ENCODE data around the gene HIVEP3. TPM values are rescaled to one million over a fixed set of nuclear protein-coding genes. Genes with fewer than 3 reads are reported as not detected.
A peak's percentile ranks its signal among the peaks of the same experiment; 100 is the strongest.

HIVEP3 gene
- total RNA-seq, 1 experiment from 2014 or later: 7.9 TPM

DNA sequence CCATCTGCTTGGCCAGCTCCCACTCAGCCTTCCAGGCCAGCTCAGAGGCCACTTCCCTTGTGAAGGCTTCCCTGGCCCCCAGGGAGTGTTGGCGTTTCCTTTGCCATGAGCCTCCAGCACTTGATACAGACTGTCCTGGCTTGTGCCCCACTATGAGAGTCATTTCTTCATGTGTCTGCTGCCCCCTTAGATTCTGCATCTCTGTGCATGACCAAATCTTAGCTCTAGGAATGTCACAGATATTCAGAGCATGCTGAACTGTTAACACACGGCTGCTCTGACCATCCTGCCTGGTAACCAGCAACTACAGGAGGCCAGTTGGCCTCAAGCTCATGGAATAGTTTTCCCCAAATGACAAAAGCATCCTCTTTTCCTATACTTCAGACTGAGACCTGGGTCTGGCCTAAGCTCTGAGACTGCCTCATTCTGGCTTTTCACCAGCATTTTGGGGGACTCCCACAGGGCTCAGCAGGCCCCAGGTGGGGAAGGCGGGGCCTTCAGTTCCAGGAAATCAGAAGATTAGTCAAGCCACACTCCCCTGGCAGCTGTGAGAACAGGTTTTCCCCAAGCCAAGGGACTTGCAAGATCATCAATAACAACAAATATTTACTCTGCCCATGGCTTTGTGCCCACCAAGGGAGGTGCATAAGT lies 251.6 kb downstream of the HIVEP3 start:
- no peak for DNase-seq (ENCODE audit: low spot score)

DNA sequence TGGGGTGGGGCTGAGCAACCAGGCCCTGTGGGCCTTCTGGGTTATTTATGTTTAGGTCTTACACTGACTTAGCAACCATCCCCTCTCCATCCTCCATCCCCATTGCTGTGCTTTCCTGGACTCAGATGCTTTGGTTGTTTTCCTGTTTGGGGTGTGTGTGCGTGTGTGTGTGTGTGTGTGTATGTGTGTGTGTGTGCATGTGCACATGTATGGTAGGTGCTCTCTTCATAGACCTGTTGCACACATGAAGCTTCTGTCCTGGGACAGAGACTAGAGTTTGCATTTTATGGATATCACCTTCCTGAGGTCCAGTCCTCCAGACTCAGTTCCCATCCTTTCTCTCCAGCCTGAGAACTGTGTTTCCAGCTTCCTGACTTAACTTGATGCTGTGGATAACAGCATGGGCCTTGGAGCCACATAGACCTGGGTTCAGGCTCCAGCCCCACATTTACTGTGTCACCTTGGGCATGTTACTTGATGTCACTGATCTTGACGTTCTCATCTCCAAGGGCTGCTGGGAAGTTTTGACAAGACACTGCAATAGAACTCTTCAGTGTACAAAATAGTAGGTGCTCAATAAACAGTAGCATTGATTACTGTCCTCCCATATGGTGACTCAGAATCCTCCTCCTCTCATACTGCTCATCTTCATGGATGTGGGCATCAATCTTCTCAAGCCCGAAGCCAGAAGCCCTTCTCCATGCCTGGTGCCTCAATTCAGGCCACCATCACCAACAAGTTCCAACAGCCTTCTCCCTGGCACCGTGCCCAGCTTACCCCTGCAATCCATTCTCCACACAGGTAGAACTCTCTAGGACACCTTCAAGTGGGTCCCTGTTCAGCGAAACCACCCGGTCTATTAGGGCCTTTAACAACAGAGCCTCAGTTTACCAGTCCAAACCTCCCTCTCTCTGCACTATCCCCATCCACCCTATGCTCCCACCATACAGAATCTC lies 252.5 kb downstream of the HIVEP3 start:
- DNase-seq (ENCODE audit: low spot score): no peak

DNA sequence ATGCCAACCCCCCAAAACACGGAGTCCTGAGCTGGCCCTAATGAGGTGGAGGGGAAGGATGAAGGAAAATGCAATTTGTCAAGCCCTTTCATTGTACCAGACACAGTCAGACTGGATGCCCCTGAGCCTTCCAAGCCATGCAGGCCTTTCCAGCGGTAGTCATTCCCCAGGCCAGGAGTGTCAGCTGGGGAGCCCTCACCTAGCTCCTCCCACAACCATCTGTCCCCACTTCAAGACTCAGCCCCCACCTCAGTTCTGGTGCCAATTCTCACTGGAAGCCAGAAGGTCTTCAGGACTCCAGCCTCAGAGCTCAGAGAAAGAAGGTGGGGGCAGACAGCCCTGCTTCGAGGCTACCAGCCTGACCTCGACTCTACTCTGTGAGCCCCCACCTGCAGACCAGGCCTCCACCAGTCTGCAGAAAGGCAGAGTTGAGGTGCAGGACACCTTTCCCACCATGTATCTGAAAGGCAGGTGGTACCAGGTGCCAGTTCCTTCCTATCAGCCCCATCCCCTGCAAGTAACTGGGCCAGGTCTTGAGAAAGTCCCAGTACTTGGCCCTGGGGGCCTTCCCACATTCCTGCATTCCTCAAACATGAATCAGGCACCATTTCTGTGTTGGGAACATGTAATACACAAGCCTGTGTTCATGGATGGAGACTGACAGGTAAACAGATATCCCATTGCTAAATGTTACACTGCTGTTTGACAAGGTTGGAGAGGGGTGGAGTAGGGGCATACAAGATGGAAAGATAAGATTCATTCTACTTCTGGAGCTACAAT lies 253.7 kb downstream of the HIVEP3 start:
- DNase-seq (ENCODE audit: low spot score): peak; percentile 73

GRCh38 chr1:41663671-41664400 lies 254.9 kb downstream of the HIVEP3 start:
- DNase-seq (ENCODE audit: low spot score): no peak

GRCh38 chr1:41662765-41663437 lies 255.8 kb downstream of the HIVEP3 start:
- peak; percentile 77 for DNase-seq (ENCODE audit: low spot score)

DNA sequence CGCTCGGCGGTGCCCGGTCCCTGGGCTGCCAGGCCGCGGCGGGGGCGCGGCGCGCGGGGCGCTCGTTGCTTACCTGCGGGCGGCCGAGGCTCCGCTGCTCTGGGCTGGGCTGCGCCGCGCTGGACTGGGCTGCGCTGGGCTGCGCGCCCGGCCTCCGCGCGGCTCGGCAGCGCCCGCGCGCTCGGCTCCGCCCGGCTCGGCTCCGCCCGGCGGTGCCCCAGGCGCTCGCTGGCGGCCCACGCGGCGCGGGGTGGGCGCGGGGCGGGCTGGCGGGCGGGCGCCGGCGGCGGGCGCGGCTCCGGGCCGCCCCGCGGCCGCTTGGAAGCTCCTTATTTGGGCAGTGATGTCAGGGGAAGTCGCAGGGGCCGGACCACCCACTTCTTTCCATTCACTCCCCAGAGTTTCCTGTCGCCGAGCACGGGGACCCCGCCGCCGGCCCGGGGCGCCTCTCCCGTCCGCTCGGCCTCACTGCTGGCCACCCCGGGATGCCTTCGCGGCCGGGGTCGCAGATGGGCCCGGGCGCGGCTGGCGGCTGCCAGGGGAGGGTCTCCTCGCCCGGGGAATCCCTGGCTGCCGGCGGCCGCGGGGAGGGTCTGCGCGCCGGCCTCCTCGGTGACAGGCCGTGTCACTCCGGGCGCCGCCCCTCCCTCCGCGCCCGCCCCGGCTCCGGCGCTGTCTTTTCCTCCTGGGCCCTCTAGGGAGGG lies 256.5 kb downstream of the HIVEP3 start:
- peak; percentile 65 for DNase-seq (ENCODE audit: low spot score)

DNA sequence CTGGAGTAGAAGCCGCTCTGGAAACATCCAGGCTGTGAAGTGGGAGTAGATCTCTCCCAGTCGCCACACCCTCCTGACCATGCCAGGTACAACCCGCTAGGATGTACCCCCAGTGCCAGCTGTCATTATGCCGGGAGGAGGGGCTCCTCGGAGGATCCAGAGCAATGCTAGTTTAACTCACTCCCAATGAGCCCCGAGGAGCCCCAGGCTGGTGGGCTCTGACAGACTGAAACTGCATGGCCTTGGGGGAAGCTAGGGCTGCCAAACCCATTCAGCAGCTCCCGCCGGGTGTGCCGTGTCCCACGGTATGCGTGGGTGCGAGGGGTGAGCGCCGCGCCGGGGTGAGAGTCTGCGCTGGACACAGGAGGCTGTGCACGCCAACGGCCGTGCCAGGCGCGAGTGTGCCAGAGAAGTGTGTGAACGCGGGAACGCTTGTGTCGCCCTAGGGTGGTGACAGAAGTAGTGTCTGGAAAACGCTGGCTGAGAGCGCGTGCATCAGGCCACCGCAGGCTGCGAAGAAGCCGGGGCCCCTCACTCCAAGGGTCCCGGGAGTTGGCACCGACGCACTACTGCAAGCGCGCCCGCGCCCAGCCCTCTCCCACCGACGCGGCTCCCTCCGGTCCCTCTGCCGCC lies 257.2 kb downstream of the HIVEP3 start:
- DNase-seq (ENCODE audit: low spot score): no peak

DNA sequence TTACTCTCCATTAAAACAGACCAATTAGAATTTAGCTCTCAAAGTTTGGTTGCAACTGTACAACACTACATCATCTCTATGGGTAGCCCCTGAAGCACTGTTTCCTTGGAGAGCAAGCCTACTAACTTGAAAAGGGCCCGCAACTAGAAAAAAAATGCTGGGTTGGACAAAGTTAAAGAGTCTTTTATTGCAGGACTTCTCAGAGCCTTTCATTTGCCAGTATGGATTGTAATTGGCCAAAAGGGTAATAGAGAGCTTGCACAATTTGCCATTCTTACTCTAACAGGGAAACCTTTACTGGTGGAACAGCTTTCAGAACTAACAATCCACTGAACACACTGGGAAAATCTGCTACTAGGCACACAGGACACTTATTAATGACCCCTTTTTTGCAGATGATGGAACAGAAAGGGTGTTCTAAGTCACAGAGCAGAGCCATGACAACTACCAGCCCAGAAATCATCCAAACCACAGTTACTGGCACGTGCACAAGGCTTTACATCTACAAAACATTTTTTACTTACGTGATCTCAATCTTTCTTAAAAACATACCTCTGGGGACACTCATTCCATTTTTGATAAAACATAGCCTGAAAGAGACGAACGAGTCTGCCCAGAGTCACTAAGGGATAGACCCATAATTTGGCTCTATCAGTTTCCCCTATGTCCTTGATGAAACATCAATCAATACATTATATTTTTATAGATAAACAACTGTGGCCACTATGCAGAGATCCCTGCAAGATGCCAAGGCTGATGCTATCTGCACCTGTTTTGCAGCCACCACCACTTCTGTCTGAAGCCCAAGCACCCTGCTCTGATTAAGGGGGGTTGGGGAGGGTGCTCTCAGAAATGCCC lies 257.9 kb downstream of the HIVEP3 start:
- no peak for DNase-seq (ENCODE audit: low spot score)

- no peak for DNase-seq (ENCODE audit: low spot score)
Observed at GRCh38 chr1:41659903-41660302, 258.8 kb downstream of the HIVEP3 start.

GRCh38 chr1:41659159-41659495 lies 259.6 kb downstream of the HIVEP3 start:
- DNase-seq (ENCODE audit: low spot score): no peak

DNA sequence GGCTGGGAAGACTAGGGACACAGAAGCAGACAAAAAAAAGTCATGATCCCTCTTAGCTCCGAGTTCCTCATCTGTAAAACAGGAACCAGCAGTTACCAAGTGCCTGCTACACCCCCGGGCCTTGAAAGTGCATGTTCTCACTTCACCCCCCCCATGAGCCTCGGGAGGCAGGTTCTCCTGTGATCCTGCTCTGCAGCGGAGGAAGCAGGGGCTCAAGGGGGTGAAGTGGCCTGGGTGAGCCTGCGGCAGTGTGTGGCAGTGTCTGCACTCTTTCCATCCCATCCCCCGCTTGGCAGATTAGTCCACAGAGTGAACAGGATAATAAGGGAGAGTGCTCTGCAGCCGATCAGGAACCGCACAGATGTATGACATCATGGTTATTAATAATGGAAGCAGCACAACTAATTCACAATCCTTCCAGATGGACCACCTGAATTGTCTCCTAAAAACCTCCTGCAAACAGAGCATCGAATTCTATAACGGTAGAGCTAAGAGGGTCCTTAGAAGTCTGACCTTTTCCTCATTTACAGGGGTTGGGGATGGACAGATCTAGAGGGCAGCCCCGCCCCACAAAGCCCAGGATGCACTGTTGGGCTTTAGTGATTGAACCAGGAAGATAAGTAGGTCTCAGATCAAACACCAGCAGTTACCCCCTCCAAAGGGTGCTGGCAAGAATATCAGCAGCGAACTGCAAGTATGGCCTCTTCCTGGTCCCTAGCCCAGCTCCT lies 260.1 kb downstream of the HIVEP3 start:
- DNase-seq (ENCODE audit: low spot score): no peak

- no peak for DNase-seq (ENCODE audit: low spot score)
Observed at GRCh38 chr1:41657679-41658295, 260.9 kb downstream of the HIVEP3 start.

DNA sequence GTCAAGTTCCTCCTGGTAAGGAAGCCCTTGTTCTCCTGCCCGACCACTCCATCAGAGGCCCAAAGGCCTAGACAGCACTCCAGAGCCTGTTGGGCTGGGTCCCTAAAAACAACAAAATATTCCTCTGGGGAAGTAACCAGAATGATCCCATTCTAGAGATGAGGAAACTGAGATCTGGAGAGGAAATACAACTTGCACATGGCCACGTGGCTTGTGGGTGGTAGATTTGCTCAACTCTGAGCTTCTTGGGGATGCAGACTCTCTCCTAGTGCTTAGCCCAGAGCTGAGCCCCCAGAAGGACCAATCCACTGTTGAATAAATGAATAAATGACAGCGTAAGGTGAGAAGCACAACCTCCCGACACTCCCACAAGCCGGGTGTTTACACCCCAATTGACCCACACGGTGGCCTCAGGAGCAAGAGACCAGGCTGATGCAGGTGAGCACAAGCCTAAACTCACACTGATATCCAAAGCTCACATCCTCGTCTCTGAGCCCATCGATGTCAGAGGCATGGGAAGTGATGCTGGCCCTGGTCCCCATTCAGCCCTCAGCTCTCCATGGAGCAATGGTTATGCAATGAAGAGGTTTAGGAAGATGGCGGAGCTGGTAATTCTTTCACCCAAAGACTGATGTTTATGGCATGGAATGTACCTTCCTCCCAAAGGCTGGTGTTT lies 261.8 kb downstream of the HIVEP3 start:
- no peak for DNase-seq (ENCODE audit: low spot score)

DNA sequence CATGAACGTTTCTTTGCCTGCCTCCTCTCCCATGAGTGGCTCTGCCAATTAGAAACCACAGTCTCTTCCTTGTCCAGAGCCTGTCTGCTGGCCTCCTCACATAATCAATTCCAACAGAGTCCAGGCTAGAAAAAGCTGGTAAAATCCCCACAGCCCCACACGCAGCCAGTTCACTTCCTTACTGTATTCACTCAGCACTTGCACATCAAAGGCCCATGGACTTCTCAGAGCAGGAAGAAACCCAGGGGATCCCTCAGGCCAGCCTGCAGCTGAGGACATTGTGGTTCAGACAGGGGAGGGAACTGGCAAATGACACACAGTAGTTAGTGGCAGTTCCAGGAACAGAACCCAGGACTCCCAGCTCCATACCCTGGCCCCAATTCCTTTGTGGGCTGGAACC lies 262.7 kb downstream of the HIVEP3 start:
- DNase-seq (ENCODE audit: low spot score): no peak

DNA sequence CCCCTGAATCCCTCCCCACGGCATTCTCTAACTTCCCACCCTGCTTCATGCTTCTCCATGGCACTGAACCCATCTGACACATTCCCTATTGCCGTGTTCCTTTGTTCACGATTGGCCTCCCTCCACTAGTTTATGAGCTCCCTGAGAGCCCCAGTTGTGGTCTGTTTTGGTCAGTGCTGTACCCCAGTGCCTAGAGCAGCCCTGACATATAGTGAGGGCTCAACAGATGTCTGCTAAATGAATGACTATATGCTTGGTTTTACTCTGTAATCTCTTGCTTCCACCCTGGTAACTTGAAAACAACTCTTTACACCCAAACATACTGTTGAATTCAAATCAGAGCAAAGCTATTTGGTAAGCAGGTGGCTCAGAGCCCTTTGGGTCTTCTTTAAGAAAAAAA lies 263.1 kb downstream of the HIVEP3 start:
- DNase-seq (ENCODE audit: low spot score): no peak

DNA sequence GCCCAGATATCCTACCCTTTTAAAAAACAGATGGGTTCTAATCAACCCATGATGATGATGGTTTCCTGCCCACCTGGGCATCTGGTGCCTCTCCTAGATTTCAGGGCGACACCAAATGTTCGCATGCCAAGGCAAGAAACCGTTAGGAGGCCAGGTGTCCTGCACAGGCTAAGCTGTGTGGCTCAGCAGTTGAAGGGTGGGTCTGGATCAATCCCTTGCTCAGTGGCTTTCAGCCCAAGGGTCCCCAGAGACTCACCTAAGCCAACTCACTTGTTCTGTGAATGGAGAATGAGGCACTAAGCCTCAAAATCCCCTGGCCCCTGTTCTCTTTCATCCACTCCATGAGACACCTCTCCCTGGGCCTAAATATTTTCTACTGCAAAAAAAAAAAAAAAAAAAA lies 265.1 kb downstream of the HIVEP3 start:
- DNase-seq (ENCODE audit: low spot score): no peak

Measured in A172 (cell line).